Adrenal gland (tissue), 12 donors: Measurements from ENCODE around the gene DENND4A. TPM values are rescaled to one million over a fixed set of nuclear protein-coding genes. Genes with fewer than 3 reads are reported as not detected.

Experiments used
- DNase-seq, 7 donors: peaks; one replicate each; pipeline ENCODE4 v3.0.0-alpha.2; 2019 to 2020
- H3K27ac ChIP-seq, 5 donors: fragments of 200-600 bp; sonication (generic) in 4 of 5; 1 replicate in 3 of 5; 2 replicates in 2 of 5; pipeline versions ENCODE4 v1.5.1 to v1.8.0; 2016 to 2020; ENCODE audit warnings: mild to moderate bottlenecking in 1 of 5
- H3K27me3 ChIP-seq: fragments of 200-600 bp; 2 replicates; pipeline ENCODE4 v1.8.0; 2021
- H3K36me3 ChIP-seq, 2 donors: fragments of 200-600 bp; replicated peaks in 1 of 2; 1 replicate in 1 of 2; 2 replicates in 1 of 2; pipeline versions ENCODE4 v1.5.1 to v1.8.0; 2018 to 2022
- H3K4me1 ChIP-seq, 2 donors: fragments of 200-600 bp; replicated peaks in 1 of 2; 1 replicate in 1 of 2; 2 replicates in 1 of 2; pipeline versions ENCODE4 v1.5.1 to v1.8.0; 2018 to 2021
- H3K4me3 ChIP-seq, 4 donors: fragments of 200-600 bp; sonication (generic) in 3 of 4; one replicate each; pipeline ENCODE4 v1.5.1; 2016 to 2018
- H3K9me3 ChIP-seq, 3 donors: fragments of 200-600 bp; sonication (generic) in 1 of 3; replicated peaks in 1 of 3; 1 replicate in 2 of 3; 2 replicates in 1 of 3; pipeline versions ENCODE4 v1.5.1 to v1.8.0; 2016 to 2021
- CTCF ChIP-seq, 6 experiments: fragments of 450-650 bp in 4 of 6; fragments of 200-600 bp in 2 of 6; sonication (generic) in 1 of 6; IDR thresholded peaks; 1 replicate in 5 of 6; 2 replicates in 1 of 6; pipeline versions ENCODE4 v1.5.1 to v1.8.0; 2016 to 2021; ENCODE audit warnings: antibody characterized with exemption in 6 of 6, mild to moderate bottlenecking in 2 of 6, moderate library complexity in 1 of 6
- POLR2A ChIP-seq, 2 donors: fragments of 450-650 bp; IDR thresholded peaks; one replicate each; pipeline ENCODE4 v1.6.1; 2017; ENCODE audit warnings: antibody characterized with exemption in 2 of 2, mild to moderate bottlenecking in 2 of 2, moderate library complexity in 1 of 2
- WGBS, 4 donors: extraction: QIAGEN DNeasy Blood & Tissue Kit in 2 of 4; methylation state at CpG; one replicate each; pipeline versions ENCODE4 v1.1.5 to v1.1.7; 2013 to 2017; 5-methylcytosine and 5-hydroxymethylcytosine counted together
- intact Hi-C, 2 donors: fragments of 100-400 bp; cut with DNase I; formaldehyde crosslinking; loops; one replicate each; pipeline versions ENCODE4 v1.14.1 to v1.15.0; 2022 to 2023
- polyA plus RNA-seq, 3 donors: library from polyadenylated mRNA; stranded (reverse); fragments of 200-250 nt in 2 of 3; fragments of 350-450 nt in 1 of 3; fragmentation: Illumina TruSeq in 1 of 3; extraction: RNeasy Lipid Tissue Mini Kit (QIAGEN cat#74804) in 1 of 3; gene quantifications; one replicate each; pipeline ENCODE4 v1.2.3, GENCODE V29; 2013 to 2014
- total RNA-seq, 9 donors: library from RNA; depleted of rRNA in 4 of 9; stranded (reverse); fragments of >200 nt in 4 of 9; fragments of 120-200 nt in 1 of 9; fragmentation: NEBNext Ultra II Directional in 1 of 9; extraction: Animal tissue kit (Norgen Biotek cat#: 25700) in 1 of 9; gene quantifications; one replicate each; pipeline versions ENCODE4 v1.1.0 to v1.2.4, GENCODE V29; 2013 to 2023
- donor health status: healthy with polysubstance abuse.
- donor health status: Bipolar disorder and iron deficiency.
- donor health status: DM: yes; HTN: yes; CAD: no.
- donor health status: DM: no; HTN: no; CAD: no.
- donor health status: DM: no; HTN: no; CAD: no.
- donor health status: DM: yes; HTN: yes; CAD: no.

Gene DENND4A
- total and polyA plus RNA-seq, 12 donors = 12.9 to 51.8 (median 35.0) TPM

- intact Hi-C loops = no loop called here
- H3K27ac ChIP-seq = no peak overlapping the region
- H3K9me3 ChIP-seq = no peaks in the 10 kb centered on the region
- H3K27me3 ChIP-seq = no peaks in the 10 kb centered on the region
- H3K4me3 ChIP-seq = no peak overlapping the region
- TF ChIP-seq CTCF (IDR thresholded peaks at IDR 0.05) (no peak), POLR2A (IDR thresholded peaks at IDR 0.05) (no peak)
- DNase-seq = no peak
- 95 to 99% (median 97%) methylated on average over 3 of the region's 3 CpGs for WGBS, 4 donors
- H3K36me3 ChIP-seq = peaks cover 0 to 28% of the 10 kb centered on the region in 2 donors
- H3K4me1 ChIP-seq = no peaks in the 10 kb centered on the region
These were observed 67.5 kb downstream of the DENND4A start for GRCh38 chr15:65724464-65725215.

GRCh38 chr15:65723876-65724275 is 68.2 kb downstream of the DENND4A start:
- Histone ChIP-seq H3K4me1 (no peaks in the 10 kb centered on the region), H3K27ac (no peak overlapping the region), H3K4me3 (no peak overlapping the region), H3K27me3 (no peaks in the 10 kb centered on the region), H3K36me3 (peaks cover 0 to 25% of the 10 kb centered on the region in 2 donors), H3K9me3 (no peaks in the 10 kb centered on the region)
- no peak for DNase-seq
- TF ChIP-seq POLR2A (IDR thresholded peaks at IDR 0.05) = no peak
- no peak for TF ChIP-seq CTCF (IDR thresholded peaks at IDR 0.05)
- WGBS, 4 donors = 94 to 96% (median 95%) methylated on average over 5 of the region's 5 CpGs
- intact Hi-C loops = no loop called here

- peaks cover 0 to 25% of the 10 kb centered on the region in 2 donors for H3K36me3 ChIP-seq
- intact Hi-C loops = no loop called here
- no peaks in the 10 kb centered on the region for H3K9me3 ChIP-seq
- no peaks in the 10 kb centered on the region for H3K27me3 ChIP-seq
- no peak overlapping the region for H3K27ac ChIP-seq
- TF ChIP-seq CTCF (IDR thresholded peaks at IDR 0.05) = no peak
- TF ChIP-seq POLR2A (IDR thresholded peaks at IDR 0.05) = no peak
- DNase-seq = no peak
- no peak overlapping the region for H3K4me3 ChIP-seq
- WGBS, 4 donors = 93 to 96% (median 95%) methylated on average over 5 of the region's 5 CpGs
- no peaks in the 10 kb centered on the region for H3K4me1 ChIP-seq
These were observed 69.9 kb downstream of the DENND4A start for GRCh38 chr15:65722191-65722590.

GRCh38 chr15:65712415-65712814 is 79.7 kb downstream of the DENND4A start:
- intact Hi-C loops = no loop called here
- Histone ChIP-seq H3K27me3 (no peaks in the 10 kb centered on the region), H3K36me3 (peaks cover 0 to 16% of the 10 kb centered on the region in 2 donors), H3K4me1 (no peaks in the 10 kb centered on the region), H3K27ac (no peak overlapping the region), H3K9me3 (no peaks in the 10 kb centered on the region), H3K4me3 (no peak overlapping the region)
- TF ChIP-seq CTCF (IDR thresholded peaks at IDR 0.05) = no peak
- no peak for TF ChIP-seq POLR2A (IDR thresholded peaks at IDR 0.05)
- DNase-seq = no peak
- 86 to 95% (median 94%) methylated on average over 2 of the region's 2 CpGs for WGBS, 4 donors
